Thoracic aorta (tissue), 2 donors: Measurements from ENCODE around the gene ERC1. TPM values are rescaled to one million over a fixed set of nuclear protein-coding genes. Genes with fewer than 3 reads are reported as not detected.

Experiments used
- ATAC-seq: fragments of 150-250 bp; one replicate; pipeline ENCODE4 v1.8.0; 2017; ENCODE audit warnings: low read depth; ENCODE audit not compliant: insufficient number of reproducible peaks, low FRiP score
- DNase-seq: peaks from one replicate; pipeline ENCODE4 v3.0.0-alpha.2; 2020; ENCODE audit warnings: low spot score
- H3K27ac ChIP-seq, 2 donors: fragments of 200-600 bp; sonication (generic); 1 replicate in 1 of 2; 2 replicates in 1 of 2; pipeline ENCODE4 v1.5.1; 2016; ENCODE audit warnings: mild to moderate bottlenecking in 2 of 2, moderate library complexity in 2 of 2
- H3K27me3 ChIP-seq: fragments of 200-600 bp; sonication (generic); replicated peaks from 2 replicates; pipeline ENCODE4 v1.6.0; 2016; ENCODE audit warnings: mild to moderate bottlenecking; ENCODE audit not compliant: insufficient read depth
- H3K36me3 ChIP-seq: fragments of 200-600 bp; sonication (generic); one replicate; pipeline ENCODE4 v1.5.1; 2016
- H3K4me1 ChIP-seq, 2 donors: fragments of 200-600 bp; sonication (generic); 1 replicate in 1 of 2; 2 replicates in 1 of 2; pipeline versions ENCODE4 v1.5.1 to v1.6.0; 2016; ENCODE audit warnings: low read depth in 2 of 2, mild to moderate bottlenecking in 1 of 2; ENCODE audit not compliant: control insufficient read depth in 1 of 2
- H3K4me3 ChIP-seq: fragments of 200-600 bp; sonication (generic); 2 replicates; pipeline ENCODE4 v1.5.1; 2016; ENCODE audit warnings: mild to moderate bottlenecking
- H3K9me3 ChIP-seq: fragments of 200-600 bp; sonication (generic); 2 replicates; pipeline ENCODE4 v1.5.1; 2016
- CTCF ChIP-seq: fragments of 200-600 bp; sonication (generic); IDR thresholded peaks from one replicate; pipeline ENCODE4 v1.5.1; 2019; ENCODE audit warnings: antibody characterized with exemption
- total RNA-seq, 2 donors: library from RNA; depleted of rRNA; stranded (reverse); fragments of >200 nt; gene quantifications; one replicate each; pipeline versions ENCODE4 v1.1.0 to v1.2.3, GENCODE V29; 2016

Gene ERC1
- total RNA-seq, 2 donors from 2014 or later, result 45.8 to 80.0 TPM

GRCh38 chr12:1463073-1463905, 472.3 kb downstream of the ERC1 start:
- no peak for TF ChIP-seq CTCF
- Histone ChIP-seq H3K36me3 (no peaks in the 10 kb centered on the region), H3K9me3 (no peaks in the 10 kb centered on the region), H3K4me1 (peaks cover 14 to 30% of the 10 kb centered on the region in 2 donors), H3K4me3 (peak overlapping the region; percentile 35), H3K27ac (peak overlapping the region; percentile 62 to 74), H3K27me3 (no peaks in the 10 kb centered on the region)
- ATAC-seq (peak; percentile 17), DNase-seq (no peak)

DNA sequence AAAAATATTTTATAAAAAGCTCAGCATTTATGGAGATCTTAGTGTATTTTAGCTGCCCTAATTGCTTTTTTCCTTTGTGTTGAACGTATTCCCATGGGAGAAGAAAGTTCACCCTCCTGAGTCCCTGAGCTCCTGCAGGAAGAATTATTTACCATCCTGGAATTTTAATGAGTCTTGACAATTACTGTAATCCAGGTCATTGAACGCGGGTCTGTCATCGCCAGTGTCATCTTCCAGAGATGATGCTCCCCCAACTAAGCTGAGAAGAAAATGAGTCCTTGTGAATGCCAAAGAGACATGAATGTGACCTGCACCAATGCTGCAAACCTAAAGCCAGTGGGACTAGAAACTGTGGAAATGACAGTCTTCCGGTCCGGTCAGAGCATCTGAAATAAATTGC, 473.9 kb downstream of the ERC1 start:
- ATAC-seq, result no peak
- Histone ChIP-seq H3K9me3 (no peaks in the 10 kb centered on the region), H3K4me1 (peaks cover 18 to 41% of the 10 kb centered on the region in 2 donors), H3K4me3 (no peak overlapping the region), H3K27ac (no peak overlapping the region), H3K27me3 (no peaks in the 10 kb centered on the region), H3K36me3 (no peaks in the 10 kb centered on the region)
- no peak for TF ChIP-seq CTCF
- DNase-seq, result no peak

- DNase-seq (no peak), ATAC-seq (no peak)
- H3K36me3 ChIP-seq, result no peaks in the 10 kb centered on the region
- no peak for TF ChIP-seq CTCF
- H3K27ac ChIP-seq, result no peak overlapping the region
- H3K4me3 ChIP-seq, result no peak overlapping the region
- no peaks in the 10 kb centered on the region for H3K27me3 ChIP-seq
- no peaks in the 10 kb centered on the region for H3K9me3 ChIP-seq
- peaks cover 24 to 52% of the 10 kb centered on the region in 2 donors for H3K4me1 ChIP-seq
Observed at GRCh38 chr12:1465990-1466389, 475.0 kb downstream of the ERC1 start.

- ATAC-seq, result no peak
- no peak overlapping the region for H3K27ac ChIP-seq
Observed at GRCh38 chr12:1466481-1467154, 475.6 kb downstream of the ERC1 start.

More at GRCh38 chr12:1466481-1467154, 475.6 kb downstream of the ERC1 start:
- Histone ChIP-seq H3K36me3 (no peaks in the 10 kb centered on the region), H3K9me3 (no peaks in the 10 kb centered on the region), H3K4me3 (no peak overlapping the region), H3K4me1 (peaks cover 24 to 58% of the 10 kb centered on the region in 2 donors), H3K27me3 (no peaks in the 10 kb centered on the region)
- TF ChIP-seq CTCF, result no peak
- DNase-seq, result no peak
